ENCODE data around the gene TTLL1.
"Not testable (repeated sequence)": the region's sequence is repeated elsewhere in the genome, so short reads cannot be mapped to it uniquely, and the experiment has no call there.

Gene TTLL1

DNA sequence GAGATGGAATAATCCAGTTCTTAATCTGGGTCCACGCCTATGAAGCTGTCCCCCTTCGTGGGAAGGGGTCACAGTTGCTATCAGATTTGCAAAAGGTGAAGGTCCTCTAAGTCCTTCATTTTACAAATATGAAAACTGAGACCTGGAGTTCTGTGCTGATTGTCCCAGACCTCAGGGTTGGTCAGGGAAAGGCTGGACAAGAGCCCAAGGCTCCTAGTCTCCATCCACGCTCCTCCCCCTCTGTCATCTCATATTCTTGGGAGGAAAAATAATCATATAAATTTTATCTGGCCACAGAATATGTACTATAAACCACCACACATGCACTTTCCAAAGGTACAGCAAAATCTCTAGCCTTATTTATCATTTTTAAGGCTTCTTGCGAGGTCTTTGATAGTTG is 79.7 kb downstream of the TTLL1 start:
- no peak for DNase-seq

DNA sequence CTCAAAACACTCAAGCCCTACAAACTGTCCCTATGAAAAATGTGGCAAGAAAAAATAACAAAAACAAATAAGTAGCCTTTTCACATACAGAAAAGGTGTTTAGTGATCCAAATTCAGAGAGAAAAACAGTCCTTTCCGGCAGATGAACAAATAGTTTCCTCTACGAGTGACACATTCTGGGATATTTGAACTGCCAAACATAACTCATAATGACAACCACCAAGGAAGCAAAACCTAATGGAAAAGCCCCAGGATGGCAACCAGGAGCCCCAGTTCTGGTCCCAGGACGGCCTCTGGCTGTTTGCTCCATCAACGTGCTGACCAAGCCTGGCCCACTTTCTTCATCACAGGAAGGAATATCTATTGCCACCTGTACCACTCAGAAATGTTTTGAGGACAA is 80.3 kb downstream of the TTLL1 start:
- no peak for DNase-seq

DNA sequence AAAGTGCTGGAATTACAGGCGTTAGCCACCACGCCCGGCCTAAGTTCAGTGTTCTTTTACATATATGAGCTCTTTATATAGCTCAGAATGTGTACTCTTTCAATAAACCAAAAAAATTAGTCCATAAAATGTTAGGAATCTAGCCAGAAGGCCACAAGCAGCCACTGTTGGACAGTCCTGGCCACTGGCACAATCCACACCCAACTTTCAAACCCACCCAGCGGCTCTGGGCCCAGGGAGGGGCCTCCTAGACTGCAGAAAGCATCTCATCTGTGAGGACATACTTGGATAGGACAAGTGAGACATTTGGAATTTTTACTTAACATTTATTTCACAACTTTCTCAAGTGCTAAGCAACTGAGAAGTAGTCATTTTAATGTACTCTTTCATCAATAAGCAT is 80.7 kb downstream of the TTLL1 start:
- DNase-seq, result no peak

DNA sequence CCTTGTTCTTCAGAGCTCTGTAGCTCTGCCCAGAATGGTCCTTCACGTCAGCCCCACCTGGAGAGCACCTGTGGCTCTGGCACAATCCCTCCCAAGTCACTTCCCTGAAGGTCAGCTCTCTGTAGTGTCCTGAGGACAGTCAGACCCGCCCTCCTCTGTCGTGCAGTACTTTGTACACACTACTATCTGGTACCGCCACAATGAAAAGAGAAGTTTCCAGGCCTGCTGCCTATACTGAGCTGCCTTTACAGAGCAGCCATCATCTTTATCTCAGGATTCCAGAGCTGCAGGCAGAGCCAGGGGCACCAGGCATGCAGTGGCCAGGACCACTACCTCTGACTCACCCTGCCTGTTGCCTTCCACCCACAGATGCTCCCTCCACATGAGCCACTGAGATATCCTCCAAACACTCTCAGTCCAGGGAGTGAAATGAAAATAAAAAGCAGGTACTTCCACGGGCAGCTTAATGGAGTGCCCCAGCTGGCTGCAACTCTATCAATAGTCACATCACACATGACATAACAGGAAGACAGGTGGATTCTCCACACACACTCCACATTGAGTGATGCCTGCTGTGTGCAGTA is 81.6 kb downstream of the TTLL1 start:
- no peak for DNase-seq

DNA sequence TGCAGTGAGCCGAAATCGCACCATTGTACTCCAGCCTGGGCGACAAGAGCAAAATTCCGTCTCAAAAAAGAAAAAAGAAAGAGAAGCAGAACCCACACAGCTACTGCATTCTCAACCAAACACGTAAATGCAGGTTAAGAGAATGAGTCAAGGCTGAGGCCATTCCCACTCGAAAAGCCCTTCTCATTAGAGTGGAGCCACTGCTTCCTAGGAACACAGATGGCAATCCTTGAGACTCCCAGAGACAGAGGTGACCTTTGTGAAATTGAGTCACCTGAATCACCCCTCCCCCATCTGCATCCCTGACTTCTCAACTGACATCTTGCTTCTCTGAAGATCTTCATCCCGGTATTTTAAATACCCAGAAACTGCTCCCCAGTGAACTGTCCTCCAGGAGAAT is 82.4 kb downstream of the TTLL1 start:
- DNase-seq, result no peak

GRCh38 chr22:43006016-43006505 is 83.1 kb downstream of the TTLL1 start:
- DNase-seq, result no peak

DNA sequence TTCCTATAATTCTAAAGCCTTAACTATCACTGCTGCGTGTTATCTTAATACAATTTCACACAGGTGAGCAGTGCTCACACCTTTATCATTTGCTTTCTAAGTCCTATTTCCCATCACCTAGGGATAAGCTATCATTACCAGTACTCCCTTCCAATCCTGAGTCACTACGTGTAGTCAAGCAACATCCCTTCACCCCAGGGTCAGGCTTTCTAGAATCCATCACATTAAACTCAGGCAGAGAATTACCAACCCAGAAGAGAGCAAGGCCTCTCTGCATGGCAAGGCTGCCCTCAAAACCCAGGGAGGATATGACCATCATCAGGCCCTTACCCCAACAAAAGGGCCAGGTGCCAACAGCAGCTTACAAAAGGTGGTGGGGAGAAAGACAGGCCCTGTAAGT is 84.1 kb downstream of the TTLL1 start:
- DNase-seq, result no peak

DNA sequence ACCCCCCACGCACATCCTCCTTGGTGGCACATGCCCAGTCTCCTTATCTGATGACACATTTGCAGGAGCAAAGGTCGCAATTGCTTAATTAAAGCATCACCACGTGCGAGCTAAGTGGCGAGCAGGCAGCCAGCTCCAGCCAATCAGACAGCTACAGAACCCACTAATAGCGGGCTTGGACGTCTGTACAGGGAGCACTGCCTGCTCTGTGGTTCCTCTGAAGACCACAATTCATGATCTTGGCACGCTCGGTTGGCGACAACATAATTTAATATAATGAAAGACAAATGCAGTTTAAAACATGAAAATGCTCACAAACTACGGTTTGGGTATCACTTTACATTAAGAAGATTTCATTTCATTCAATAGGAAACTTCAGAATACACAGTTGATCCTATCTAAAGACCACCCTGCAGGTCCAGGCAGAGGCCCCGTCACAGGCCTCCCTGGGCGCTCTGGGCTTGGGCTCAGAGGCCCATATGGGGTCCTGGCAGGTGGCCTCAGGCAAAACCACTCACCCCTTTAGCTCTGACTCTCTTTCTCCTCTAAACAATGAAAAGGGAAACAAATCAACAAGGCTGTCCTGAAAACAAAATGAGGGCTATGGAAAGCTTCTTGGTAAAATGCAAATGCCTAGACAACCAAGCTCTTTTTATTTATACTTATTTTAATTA is 84.7 kb downstream of the TTLL1 start:
- DNase-seq, result no peak

GRCh38 chr22:43002202-43002586 is 87.0 kb downstream of the TTLL1 start:
- no peak for DNase-seq

GRCh38 chr22:43001271-43002201 is 87.7 kb downstream of the TTLL1 start:
- DNase-seq, result no peak

- DNase-seq, result no peak
Observed at GRCh38 chr22:43000441-43001175, 88.6 kb downstream of the TTLL1 start.

- DNase-seq, result no peak
Observed at GRCh38 chr22:42997582-42998090, 91.6 kb downstream of the TTLL1 start.

DNA sequence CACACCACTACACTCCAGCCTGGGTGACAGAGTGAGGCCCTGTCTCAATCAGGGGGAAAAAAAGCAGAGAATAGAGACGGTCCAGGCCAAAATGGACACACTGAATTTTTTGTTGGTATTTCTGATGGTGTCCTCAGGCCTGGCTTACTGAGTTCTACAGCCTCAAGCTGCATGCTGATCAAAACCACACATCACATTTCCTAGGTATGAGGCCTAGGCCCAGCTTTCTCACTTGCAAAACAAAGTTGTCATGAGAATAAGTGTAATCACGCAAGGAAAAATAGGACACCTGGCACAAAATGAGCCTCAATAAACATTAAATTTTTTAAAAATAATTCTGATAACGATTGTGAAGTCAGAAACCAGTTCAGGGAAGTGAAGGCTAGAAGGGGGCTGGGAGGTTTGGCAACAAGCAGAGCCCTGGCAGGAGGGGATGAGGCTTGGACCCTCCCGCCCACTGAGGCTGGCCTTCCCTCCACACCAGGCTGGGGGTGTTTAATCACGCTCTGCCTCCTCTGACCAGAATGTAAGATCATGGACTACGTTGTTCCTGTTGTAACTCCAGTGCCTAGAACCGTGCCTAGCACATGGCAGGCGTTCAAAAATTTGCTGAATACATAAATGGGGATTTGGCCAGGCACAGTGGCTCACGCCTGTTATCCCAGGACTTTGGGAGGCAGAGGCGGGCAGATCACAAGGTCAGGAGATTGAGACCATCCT is 92.4 kb downstream of the TTLL1 start:
- no peak for DNase-seq

DNA sequence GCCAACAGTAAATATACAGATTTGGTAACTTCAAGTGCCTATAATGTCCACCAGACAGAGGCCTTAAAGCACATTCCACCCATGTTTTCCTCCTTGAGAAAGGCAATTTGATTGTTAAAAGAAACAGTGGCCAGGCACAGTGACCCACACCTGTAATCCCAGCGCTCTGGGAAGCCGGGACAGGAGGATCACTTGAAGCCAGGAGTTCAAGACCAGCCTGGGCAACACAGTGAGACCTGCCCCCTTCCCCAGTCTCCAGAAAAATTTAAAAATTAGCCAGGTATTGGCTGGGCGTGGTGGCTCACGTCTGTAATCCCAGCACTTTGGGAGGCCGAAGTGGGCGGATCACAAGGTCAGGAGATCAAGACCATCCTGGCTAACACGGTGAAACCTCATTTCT is 93.5 kb downstream of the TTLL1 start:
- DNase-seq, result not testable (repeated sequence)

GRCh38 chr22:42994917-42995562 is 94.2 kb downstream of the TTLL1 start:
- no peak for DNase-seq

- no peak for DNase-seq
Observed at GRCh38 chr22:42994276-42994916, 94.8 kb downstream of the TTLL1 start.

- no peak for DNase-seq
Observed at GRCh38 chr22:42993651-42994275, 95.4 kb downstream of the TTLL1 start.

- DNase-seq, result no peak
Observed at GRCh38 chr22:42992886-42993479, 96.2 kb downstream of the TTLL1 start.

GRCh38 chr22:42992092-42992491 is 97.1 kb downstream of the TTLL1 start:
- DNase-seq, result no peak

DNA sequence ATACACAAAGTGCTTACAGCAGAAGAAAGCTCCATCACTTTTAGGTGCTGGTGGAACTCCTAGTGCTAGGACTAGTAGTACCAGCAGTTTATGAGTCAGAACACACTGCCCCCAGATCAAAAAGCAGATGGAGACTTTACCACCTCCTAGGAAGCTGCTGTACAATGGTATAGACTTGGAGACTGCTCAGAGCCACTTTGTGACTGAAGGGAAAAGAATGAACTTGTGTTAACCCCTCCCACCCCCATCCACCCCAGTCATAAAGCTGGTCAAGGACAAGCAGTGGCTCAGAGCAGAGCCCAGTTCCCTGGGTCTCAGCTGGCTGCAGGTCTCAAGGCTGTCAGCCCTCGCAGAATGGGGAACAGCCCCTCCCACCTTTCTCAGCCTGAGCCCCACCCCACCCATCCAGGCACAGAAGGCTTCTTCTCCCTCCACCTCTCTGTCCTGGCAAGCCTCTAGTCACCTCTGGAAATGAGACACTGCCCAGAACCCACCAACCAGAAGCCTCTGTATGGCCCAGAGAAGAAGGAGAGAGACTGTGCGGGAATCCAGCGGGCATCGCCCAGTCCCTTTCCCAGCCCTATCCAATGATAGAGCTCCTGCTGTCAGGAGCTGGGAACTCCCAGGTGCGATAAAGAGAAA is 98.1 kb downstream of the TTLL1 start:
- DNase-seq, result no peak

Data from NCI-H1105 treated with DMSO at 0.1 percent for 48 hours (cell line).